ENCODE data around the gene PGAP2. TPM values are rescaled to one million over a fixed set of nuclear protein-coding genes. Genes with fewer than 3 reads are reported as not detected.

PGAP2 gene
- total RNA-seq, 1 experiment from 2014 or later: 27.2 TPM

DNA sequence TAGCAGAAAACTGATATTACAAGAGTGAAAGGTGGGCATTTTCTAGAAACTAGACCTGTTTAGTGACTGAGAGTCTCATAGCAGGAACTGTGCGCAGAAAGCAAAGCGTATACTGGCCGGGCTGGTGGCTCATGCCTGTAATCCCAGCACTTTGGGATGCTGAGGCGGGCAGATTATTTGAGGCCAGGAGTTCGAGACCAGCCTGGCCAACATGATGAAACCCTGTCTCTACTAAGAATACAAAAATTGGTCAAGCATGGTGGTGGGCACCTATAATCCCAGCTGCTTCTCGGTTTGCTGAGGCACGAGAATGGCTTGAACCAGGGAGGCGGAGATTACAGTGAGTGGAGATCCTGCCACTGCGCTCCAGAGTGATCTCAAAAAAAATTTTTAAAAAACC lies 9.2 kb upstream of the PGAP2 start:
- Mint-ChIP-seq H3K4me3 (ENCODE audit: unreplicated experiment) (peak overlapping the region; percentile 86), H3K4me1 (ENCODE audit: insufficient read depth, unreplicated experiment) (peaks cover 9% of the 10 kb centered on the region), H3K27me3 (ENCODE audit: insufficient read depth, unreplicated experiment) (no peaks in the 10 kb centered on the region), H3K36me3 (ENCODE audit: insufficient read depth, unreplicated experiment) (peaks cover 21% of the 10 kb centered on the region), H3K27ac (ENCODE audit: low read depth, unreplicated experiment) (peak overlapping the region; percentile 46), H3K9me3 (ENCODE audit: unreplicated experiment) (no peaks in the 10 kb centered on the region)
- BruUV-seq (replicated peaks): no TSS peak
- TF ChIP-seq, protein P1, sequence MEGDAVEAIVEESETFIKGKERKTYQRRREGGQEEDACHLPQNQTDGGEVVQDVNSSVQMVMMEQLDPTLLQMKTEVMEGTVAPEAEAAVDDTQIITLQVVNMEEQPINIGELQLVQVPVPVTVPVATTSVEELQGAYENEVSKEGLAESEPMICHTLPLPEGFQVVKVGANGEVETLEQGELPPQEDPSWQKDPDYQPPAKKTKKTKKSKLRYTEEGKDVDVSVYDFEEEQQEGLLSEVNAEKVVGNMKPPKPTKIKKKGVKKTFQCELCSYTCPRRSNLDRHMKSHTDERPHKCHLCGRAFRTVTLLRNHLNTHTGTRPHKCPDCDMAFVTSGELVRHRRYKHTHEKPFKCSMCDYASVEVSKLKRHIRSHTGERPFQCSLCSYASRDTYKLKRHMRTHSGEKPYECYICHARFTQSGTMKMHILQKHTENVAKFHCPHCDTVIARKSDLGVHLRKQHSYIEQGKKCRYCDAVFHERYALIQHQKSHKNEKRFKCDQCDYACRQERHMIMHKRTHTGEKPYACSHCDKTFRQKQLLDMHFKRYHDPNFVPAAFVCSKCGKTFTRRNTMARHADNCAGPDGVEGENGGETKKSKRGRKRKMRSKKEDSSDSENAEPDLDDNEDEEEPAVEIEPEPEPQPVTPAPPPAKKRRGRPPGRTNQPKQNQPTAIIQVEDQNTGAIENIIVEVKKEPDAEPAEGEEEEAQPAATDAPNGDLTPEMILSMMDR (IDR thresholded peaks at IDR 0.05; ENCODE audit: unreplicated experiment): no peak
- intact Hi-C loops (cut with micrococcal nuclease): no loop called here
- DNase-seq (ENCODE audit: unreplicated experiment): no peak
- ChIA-PET POLR2A (interaction anchor here (1.0 to 4.5 kb wide), 3 partner anchors 8 to 20 kb away, joined by 3 to 61 read pairs (median 4); partner anchors contain the start of gene PGAP2), CTCF (interaction anchor here (0.6 to 4.1 kb wide), 4 partner anchors 10 to 190 kb away, joined by 3 to 43 read pairs (median 4); partner anchors contain the start of gene PGAP2)

DNA sequence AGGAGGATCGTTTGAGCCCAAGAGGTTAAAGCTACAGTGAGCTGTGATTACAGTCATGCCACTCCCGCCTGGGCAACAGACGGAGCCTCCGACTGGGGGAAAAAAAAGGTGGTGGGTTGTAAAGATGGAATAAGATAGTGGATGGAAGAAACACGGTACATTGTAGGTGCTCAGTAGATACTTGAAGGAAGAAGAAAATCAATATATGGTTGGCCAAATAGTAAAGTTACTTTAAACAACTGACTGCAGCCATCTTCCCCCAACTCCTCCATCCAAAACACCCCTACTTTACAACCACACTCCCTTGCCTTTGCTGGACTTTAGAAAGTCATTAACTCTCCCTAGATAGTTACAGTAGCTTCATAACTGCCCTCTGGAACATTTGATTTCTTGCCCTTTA lies 8.5 kb upstream of the PGAP2 start:
- Mint-ChIP-seq H3K4me3 (ENCODE audit: unreplicated experiment) (no peak overlapping the region), H3K9me3 (ENCODE audit: unreplicated experiment) (no peaks in the 10 kb centered on the region), H3K27me3 (ENCODE audit: insufficient read depth, unreplicated experiment) (no peaks in the 10 kb centered on the region), H3K27ac (ENCODE audit: low read depth, unreplicated experiment) (peak overlapping the region; percentile 46), H3K36me3 (ENCODE audit: insufficient read depth, unreplicated experiment) (peaks cover 13% of the 10 kb centered on the region), H3K4me1 (ENCODE audit: insufficient read depth, unreplicated experiment) (peaks cover 9% of the 10 kb centered on the region)
- TF ChIP-seq, protein P1 (IDR thresholded peaks at IDR 0.05; ENCODE audit: unreplicated experiment): no peak
- ChIA-PET CTCF (interaction anchor here (0.6 to 4.1 kb wide), 5 partner anchors 9 to 191 kb away, joined by 3 to 43 read pairs (median 3); partner anchors contain the start of gene PGAP2), POLR2A (interaction anchor here (1.0 kb wide), 1 partner anchor 9 kb away, joined by 3 read pairs; no protein-coding TSS in a partner anchor)
- intact Hi-C loops (cut with micrococcal nuclease): loop anchor here (10.0 kb wide), 1 partner anchor 345 kb away; no protein-coding TSS in a partner anchor
- no TSS peak for BruUV-seq (replicated peaks)
- DNase-seq (ENCODE audit: unreplicated experiment): no peak

DNA sequence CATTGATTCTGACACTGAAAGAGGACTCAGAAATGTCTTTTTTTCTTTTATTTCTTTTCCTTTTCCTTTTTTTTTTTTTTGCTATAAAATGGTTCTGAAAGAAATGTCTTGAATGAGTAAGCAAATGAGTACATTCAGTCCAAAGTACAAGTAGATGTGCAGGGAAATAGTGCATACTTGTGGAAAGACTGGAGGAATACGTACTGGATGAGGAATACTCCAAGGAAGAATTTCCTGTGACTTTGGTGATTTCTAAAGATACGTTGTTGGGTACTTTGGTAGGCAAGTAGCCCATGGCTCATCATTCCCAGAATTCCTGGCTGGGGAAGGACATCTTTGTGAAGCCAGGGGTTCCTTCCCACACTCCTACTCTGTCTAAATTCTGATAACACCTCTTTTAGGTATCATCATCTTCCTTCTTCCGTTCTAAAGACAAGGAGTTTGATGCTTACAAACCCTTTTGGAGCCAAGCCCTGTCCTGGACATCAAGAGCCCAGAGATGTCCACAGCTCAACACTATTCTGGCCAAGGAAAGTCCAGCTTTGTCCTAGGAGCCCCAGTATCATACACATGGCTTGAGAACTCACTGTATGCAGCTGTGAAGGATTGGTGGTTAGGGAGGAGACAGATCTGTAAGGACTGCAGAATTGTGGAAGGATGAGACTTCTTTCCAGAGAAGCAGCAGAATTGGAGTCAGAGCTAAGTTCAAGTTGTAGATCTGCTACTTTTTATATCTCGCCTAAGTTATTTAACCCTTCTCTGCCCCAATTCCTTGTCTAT lies 6.2 kb upstream of the PGAP2 start:
- BruUV-seq (replicated peaks): no TSS peak
- H3K36me3 Mint-ChIP-seq (ENCODE audit: insufficient read depth, unreplicated experiment): no peaks in the 10 kb centered on the region
- TF ChIP-seq, protein P1 (IDR thresholded peaks at IDR 0.05; ENCODE audit: unreplicated experiment): no peak
- ChIA-PET POLR2A (no interaction called here), CTCF (interaction anchor here (0.5 kb wide), 1 partner anchor 343 kb away, joined by 3 read pairs; no protein-coding TSS in a partner anchor)
- H3K9me3 Mint-ChIP-seq (ENCODE audit: unreplicated experiment): no peaks in the 10 kb centered on the region
- H3K27ac Mint-ChIP-seq (ENCODE audit: low read depth, unreplicated experiment): no peak overlapping the region
- H3K4me3 Mint-ChIP-seq (ENCODE audit: unreplicated experiment): no peak overlapping the region
- intact Hi-C loops (cut with micrococcal nuclease): loop anchor here (10.0 kb wide), 1 partner anchor 347 kb away; no protein-coding TSS in a partner anchor
- DNase-seq (ENCODE audit: unreplicated experiment): no peak
- no peaks in the 10 kb centered on the region for H3K4me1 Mint-ChIP-seq (ENCODE audit: insufficient read depth, unreplicated experiment)
- no peaks in the 10 kb centered on the region for H3K27me3 Mint-ChIP-seq (ENCODE audit: insufficient read depth, unreplicated experiment)

DNA sequence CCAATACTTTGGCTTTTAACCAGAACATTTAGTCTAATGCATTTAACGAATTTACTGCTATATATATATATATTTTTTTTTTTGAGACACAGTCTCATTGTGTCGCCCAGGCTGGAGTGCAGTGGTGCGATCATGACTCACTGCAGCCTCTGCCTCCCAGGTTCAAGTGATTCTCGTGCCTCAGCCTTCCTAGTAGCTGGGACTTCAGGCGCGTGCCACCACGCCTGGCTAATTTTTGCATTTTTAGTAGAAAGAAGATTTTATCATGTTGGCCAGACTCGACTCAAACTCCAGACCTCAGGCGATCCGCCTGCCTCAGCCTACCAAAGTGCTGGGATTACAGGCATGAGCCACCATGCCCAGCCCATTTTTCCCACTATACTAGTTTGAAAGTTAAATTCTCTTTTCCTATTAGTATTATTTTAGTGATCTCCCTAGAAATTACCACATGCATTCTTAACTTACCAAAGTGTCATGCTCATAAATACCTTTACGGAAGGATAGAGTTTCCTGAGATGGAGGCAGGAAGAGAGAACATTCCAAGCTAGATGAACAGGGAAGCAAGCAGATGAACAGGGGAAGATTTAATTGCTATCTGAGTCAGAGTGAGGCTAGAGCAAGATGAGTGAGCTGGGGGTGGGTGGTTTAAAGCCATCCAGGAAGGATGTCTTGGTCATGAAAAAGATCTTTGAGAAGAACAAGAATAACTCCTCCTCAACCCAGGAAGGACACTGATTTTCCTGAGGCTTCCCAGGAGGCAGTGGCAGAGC lies 4.4 kb upstream of the PGAP2 start:
- ChIA-PET POLR2A (interaction anchor here (0.6 to 0.7 kb wide), 2 partner anchors 15 to 38 kb away, joined by 3 to 4 read pairs; no protein-coding TSS in a partner anchor), CTCF (no interaction called here)
- Mint-ChIP-seq H3K27me3 (ENCODE audit: insufficient read depth, unreplicated experiment) (no peaks in the 10 kb centered on the region), H3K27ac (ENCODE audit: low read depth, unreplicated experiment) (no peak overlapping the region), H3K4me1 (ENCODE audit: insufficient read depth, unreplicated experiment) (peaks cover under 1% of the 10 kb centered on the region), H3K36me3 (ENCODE audit: insufficient read depth, unreplicated experiment) (no peaks in the 10 kb centered on the region), H3K4me3 (ENCODE audit: unreplicated experiment) (no peak overlapping the region), H3K9me3 (ENCODE audit: unreplicated experiment) (no peaks in the 10 kb centered on the region)
- intact Hi-C loops (cut with micrococcal nuclease): loop anchor here (10.0 kb wide), 1 partner anchor 349 kb away; no protein-coding TSS in a partner anchor
- TF ChIP-seq, protein P1 (IDR thresholded peaks at IDR 0.05; ENCODE audit: unreplicated experiment): no peak
- no peak for DNase-seq (ENCODE audit: unreplicated experiment)
- BruUV-seq (replicated peaks): no TSS peak
